B cell (primary cell): ENCODE data around the gene ARL14EP.

ENCODE experiments used
- EZH2 ChIP-seq: IDR thresholded peaks from 2 replicates; pipeline ENCODE4 v1.6.1; 2012; ENCODE audit warnings: borderline replicate concordance, low read depth, mild to moderate bottlenecking, moderate library complexity, low read length; ENCODE audit not compliant: insufficient read depth, poor library complexity, severe bottlenecking
- TF ChIP-seq, protein P1 (sequence below): fragments of 200-600 bp; IDR thresholded peaks from one replicate; pipeline ENCODE4 v1.8.0; 2022; ENCODE audit warnings: antibody characterized with exemption, mild to moderate bottlenecking

GRCh38 chr11:30364139-30364836, 41.4 kb downstream of the ARL14EP start:
- TF ChIP-seq, protein P1, sequence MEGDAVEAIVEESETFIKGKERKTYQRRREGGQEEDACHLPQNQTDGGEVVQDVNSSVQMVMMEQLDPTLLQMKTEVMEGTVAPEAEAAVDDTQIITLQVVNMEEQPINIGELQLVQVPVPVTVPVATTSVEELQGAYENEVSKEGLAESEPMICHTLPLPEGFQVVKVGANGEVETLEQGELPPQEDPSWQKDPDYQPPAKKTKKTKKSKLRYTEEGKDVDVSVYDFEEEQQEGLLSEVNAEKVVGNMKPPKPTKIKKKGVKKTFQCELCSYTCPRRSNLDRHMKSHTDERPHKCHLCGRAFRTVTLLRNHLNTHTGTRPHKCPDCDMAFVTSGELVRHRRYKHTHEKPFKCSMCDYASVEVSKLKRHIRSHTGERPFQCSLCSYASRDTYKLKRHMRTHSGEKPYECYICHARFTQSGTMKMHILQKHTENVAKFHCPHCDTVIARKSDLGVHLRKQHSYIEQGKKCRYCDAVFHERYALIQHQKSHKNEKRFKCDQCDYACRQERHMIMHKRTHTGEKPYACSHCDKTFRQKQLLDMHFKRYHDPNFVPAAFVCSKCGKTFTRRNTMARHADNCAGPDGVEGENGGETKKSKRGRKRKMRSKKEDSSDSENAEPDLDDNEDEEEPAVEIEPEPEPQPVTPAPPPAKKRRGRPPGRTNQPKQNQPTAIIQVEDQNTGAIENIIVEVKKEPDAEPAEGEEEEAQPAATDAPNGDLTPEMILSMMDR: no peak
- TF ChIP-seq EZH2: no peak
